ENCODE data around the gene SPTBN5.
A peak's percentile ranks its signal among the peaks of the same experiment; 100 is the strongest.

The SPTBN5 gene

DNA sequence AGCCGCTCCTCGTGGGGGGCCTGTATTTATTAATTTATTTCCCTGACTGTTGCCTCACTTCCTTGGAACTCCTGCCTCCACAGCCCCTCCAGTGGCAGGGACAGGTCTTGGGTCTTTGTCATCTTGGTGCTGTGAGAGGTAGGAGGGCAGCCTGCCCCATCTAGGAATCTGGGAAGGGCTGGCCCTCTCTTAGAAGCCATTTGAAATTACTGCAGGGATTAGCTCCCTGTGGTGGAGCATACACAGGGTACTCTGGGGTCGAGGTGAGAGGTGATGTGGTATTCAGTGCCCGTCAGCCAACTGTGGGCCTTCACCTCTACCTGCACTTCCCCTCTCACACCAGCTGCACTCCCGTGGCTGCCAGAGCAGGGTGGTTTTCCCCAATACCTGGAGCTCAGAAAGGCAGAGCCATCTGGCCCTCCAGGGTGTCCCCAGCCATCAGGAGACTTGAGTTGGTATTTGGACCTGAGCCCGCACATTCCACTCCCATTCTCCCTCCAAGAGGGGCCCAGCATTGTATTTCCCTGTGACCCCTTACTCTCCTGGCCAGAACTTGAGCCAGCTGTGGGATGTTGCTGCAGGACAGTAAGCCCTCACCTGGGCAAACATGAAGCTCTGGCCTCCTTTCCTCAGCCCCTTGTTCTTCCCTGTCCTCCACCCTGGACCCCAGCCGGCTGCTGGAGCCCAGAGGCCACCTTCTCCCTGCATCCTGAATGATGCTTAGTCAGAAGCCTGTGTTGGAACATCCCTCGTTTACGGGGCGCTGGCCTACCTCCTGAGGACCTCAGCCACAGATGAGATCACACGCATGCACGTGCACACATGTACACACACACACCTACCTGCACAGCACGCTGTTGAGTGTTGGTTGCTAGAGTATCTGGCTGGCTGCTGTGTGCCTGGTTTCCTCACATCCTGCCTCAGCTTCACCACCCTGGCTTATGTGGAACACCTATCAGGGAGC, 68.0 kb downstream of the SPTBN5 start:
- DNase-seq (ENCODE audit: low read depth, low spot score): no peak

DNA sequence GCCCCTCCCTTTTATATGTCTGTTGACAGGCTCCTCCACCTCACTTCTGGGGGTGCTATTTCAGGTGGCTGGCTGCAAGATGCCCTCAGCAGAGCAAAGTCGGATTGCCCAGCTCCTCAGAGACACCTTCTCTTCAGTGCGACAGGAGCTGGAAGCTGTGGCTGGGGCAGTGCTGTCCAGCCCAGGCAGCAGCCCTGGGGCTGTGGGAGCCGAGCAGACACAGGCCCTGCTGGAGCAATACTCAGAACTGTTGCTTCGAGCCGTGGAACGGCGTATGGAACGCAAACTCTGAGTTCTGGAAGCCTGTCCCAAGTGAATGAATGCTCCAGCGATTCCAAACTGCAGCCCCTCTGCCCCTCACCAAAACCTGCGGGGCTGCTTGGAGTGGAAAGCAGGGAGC, 68.7 kb downstream of the SPTBN5 start:
- no peak for DNase-seq (ENCODE audit: low read depth, low spot score)

DNA sequence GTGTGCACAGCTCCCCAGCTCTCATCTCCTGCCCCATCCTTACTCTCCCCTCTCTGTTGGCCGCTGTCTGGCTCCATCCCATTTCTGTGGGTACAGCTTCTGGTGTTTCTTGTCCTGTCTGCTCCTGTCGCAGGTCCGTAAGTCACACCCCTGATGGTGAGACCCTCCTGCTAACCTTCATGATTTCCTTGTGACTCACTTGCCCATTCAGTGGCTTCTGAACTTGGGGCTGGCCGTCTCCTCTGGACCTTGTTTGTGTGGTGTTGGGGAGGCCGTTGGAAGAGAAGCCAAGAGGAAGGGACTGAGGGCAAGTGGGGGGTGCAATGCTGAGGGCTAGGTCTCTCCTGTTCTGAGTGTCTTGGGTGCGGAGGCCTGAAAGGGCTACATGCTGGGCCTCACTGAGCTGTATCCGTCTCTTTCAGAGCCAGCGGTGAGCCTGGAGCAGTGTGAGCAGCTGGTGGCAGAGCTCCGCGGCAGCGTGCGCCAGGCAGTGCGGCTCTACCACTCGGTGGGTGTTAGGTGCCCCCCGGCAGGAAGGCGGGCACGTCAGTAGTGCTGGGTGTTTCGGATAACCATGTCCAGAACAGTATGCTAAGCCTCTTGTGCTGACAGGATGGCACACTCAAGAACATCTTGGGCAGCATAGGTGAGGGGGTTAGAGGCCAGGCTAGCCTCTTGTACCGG, 69.6 kb downstream of the SPTBN5 start:
- no peak for DNase-seq (ENCODE audit: low read depth, low spot score)

DNA sequence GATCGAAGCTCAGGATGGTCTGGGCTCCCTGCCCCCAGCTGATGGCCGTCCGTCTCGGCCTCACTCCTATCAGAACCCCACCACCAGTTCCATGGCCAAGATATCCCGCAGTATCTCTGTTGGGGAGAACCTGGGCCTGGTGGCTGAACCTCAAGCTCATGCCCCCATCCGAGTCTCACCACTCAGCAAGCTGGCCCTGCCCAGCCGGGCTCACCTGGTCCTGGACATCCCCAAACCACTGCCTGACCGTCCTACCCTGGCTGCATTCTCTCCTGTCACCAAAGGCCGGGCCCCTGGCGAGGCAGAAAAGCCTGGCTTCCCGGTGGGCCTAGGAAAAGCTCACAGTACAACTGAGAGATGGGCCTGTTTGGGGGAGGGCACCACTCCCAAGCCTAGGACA, 70.4 kb downstream of the SPTBN5 start:
- DNase-seq (ENCODE audit: low read depth, low spot score): no peak

DNA sequence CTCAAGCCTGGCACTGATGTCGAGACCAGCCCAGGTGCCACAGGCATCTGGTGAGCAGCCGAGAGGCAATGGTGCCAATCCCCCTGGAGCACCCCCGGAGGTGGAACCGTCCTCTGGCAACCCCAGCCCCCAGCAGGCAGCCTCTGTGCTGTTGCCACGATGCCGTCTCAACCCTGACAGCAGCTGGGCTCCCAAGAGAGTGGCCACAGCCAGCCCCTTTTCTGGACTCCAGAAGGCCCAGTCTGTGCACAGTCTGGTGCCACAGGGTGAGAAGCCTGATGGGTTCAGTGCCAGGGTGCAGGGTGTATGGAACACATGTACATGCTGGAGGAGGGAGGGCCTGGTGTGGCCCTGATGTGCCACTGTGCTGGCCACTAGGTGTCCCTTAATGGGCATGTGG, 70.9 kb downstream of the SPTBN5 start:
- no peak for DNase-seq (ENCODE audit: low read depth, low spot score)

DNA sequence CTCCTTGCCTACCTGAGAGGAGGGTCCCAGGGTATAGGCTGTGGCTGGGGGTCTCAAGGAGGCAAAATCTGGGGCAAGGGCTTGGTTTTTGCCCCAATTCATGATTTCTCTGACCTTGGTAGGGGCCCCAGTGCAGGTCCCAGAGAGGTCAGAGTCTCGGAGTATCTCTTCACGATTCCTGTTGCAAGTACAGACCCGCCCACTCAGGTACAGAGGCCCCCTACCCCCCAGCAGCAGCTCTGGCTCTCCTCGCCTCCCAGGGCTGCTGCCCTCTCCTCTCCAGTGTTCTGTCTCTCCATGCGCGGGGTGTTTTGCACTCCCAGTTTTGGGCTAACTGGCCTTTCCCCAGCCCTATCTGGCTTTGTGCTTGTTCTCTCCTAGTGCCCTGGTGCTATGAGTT, 71.4 kb downstream of the SPTBN5 start:
- no peak for DNase-seq (ENCODE audit: low read depth, low spot score)

DNA sequence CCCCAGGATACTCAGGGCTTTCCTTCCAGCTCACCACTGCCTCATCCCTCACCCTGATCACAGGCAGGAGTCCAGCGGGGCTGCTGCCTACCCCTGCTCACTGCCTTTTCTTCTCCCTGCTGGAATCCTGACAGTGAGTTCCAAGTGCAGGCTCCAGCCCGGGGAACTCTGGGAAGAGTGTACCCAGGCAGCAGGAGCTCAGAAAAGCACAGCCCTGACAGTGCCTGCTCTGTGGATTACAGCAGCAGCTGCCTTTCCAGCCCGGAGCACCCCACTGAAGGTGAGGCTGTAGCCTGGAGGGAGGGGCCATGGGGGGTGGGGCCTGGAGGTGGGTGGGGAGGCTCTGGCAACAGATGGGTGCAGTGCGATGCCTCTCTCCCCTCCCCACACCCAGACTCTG, 72.0 kb downstream of the SPTBN5 start:
- DNase-seq (ENCODE audit: low read depth, low spot score): no peak

DNA sequence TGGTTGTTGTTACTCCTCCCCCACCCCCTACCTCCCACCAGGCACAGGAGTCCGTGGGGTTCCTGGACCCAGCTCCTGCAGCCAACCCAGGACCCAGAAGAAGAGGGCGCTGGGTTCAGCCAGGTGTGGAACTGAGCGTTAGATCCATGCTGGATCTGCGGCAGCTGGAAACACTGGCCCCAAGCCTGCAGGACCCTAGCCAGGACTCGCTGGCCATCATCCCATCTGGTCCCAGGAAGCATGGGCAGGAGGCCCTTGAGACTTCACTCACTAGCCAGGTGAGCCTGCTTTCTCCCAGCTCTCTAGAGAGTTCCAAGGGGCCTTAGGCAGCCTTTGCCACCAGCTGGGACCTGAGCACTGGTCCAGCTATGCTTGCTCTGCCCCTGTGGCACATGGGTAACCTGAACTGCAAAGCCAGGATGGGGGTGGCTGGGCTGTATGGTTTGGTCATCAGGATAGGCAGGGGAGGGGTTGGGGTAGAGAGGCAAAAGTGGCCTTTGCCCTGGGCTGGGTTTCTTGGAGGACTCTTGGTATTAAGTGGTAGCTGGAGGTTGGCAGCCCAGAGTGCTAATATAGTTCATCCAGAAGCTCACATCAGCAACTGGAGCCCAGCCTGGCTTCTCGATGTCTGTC, 72.9 kb downstream of the SPTBN5 start:
- no peak for DNase-seq (ENCODE audit: low read depth, low spot score)

DNA sequence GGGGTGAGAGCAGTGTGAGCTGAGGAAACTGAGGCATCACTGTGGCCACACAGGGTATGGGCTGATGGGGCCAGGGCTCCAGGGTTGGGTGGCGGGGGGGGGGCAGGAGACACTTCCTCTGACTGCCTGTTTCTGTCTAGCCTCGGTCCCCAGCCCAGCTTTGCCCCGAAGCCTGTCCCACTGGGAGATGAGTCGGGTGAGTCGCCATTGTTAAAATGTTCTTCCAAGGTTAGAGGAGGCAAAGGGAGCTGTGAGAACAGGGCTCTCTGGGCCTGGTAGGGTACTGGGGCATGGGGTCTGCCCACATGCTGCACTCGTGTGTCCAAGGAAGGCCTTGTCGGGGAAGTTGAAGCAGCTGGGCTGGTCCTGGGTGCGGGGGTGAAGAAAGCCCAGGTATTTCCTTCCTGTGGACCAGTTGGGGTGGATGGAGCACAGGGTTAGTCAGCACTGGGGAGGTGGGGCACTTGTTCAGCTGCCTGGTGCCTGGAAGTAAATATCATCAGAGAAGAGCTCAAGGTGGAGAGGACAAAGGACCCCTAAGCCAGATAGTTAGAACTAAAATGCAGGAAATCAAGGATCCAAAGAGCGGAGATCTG, 74.3 kb downstream of the SPTBN5 start:
- DNase-seq (ENCODE audit: low read depth, low spot score): no peak

DNA sequence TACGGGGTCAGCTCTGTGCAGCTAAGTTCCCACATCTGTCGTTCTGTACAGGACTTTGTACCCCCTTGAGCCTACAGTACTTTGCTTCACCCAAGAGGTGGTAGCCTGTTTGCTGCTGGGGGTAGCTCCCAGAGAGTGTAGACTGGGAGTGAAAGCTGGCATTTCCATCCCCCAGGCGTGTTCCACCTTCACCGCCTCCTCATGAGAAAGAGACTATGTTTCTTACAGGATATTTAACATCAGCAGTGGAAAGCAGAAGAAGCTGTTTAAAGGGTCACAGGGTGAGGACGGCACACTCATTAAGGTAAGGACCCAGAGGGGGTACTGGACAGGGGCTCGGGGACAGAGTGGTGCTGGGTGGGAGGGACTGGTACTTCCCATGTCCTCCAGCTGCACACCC, 76.1 kb downstream of the SPTBN5 start:
- no peak for DNase-seq (ENCODE audit: low read depth, low spot score)

DNA sequence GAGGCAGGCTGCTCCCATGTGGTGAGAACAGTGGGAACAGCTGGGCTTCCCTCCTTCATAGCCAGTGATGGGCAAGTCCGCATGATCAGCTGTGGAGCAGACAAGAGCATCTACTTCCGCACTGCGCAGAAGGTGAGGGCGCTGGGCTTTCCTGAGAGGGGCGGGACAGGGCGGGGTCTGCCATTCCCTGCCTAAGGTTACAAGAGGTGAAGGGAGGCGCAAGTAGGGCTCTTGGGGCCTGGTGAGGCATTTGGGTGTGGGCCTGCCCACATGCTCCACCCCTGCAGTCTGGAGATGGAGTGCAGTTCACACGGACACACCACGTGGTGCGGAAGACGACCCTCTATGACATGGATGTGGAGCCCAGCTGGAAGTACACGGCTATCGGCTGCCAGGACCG, 76.5 kb downstream of the SPTBN5 start:
- DNase-seq (ENCODE audit: low read depth, low spot score): no peak

DNA sequence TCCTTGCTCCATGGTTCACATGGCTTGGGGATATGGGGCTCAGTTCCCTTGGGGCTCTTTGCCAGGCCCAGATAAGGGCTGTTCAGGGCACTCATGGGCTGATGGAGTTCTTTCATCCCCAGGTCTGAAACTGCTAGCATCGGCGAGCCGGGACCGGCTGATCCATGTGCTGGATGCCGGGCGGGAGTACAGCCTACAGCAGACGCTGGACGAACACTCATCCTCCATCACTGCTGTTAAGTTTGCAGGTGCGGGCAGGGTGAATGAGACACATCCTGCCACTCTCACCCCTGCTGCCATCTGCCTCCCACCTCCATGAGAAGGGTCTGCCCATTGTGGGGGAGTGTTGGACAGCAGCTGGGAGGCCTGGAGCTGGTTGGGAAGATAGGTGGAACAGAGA, 77.1 kb downstream of the SPTBN5 start:
- DNase-seq (ENCODE audit: low read depth, low spot score): no peak

DNA sequence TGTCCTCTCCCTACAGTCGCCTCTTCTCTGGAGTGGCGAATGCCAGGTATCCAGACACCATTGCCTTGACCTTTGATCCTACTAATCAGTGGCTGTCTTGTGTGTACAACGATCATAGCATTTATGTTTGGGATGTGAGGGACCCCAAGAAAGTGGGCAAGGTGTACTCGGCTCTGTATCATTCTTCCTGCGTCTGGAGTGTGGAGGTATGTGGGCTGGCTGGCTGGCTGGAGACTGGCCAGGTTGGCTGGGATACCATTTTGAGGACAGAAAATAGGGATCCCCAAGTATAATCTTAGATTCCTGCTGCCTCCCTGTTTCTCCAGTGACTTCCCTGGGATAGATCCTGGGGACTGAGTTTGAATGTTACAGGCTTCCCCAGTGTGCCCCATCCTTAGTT, 79.3 kb downstream of the SPTBN5 start:
- no peak for DNase-seq (ENCODE audit: low read depth, low spot score)

DNA sequence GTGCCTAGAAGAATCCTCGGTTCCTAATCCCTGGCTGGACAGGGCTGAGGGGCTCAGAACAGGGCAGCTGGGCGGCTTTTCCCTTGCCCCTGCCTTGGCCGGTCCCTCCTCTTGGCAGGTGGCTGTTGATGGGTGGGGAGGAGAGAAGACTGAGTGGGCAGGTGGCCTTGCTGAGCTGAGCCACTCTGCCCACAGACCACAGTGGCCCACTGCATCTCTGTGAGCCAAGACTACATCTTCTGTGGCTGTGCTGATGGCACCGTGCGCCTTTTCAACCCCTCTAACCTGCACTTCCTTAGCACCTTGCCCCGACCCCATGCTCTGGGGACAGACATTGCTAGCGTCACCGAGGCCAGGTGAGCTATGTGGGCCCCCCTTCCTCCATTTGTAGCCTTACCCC, 80.4 kb downstream of the SPTBN5 start:
- no peak for DNase-seq (ENCODE audit: low read depth, low spot score)

DNA sequence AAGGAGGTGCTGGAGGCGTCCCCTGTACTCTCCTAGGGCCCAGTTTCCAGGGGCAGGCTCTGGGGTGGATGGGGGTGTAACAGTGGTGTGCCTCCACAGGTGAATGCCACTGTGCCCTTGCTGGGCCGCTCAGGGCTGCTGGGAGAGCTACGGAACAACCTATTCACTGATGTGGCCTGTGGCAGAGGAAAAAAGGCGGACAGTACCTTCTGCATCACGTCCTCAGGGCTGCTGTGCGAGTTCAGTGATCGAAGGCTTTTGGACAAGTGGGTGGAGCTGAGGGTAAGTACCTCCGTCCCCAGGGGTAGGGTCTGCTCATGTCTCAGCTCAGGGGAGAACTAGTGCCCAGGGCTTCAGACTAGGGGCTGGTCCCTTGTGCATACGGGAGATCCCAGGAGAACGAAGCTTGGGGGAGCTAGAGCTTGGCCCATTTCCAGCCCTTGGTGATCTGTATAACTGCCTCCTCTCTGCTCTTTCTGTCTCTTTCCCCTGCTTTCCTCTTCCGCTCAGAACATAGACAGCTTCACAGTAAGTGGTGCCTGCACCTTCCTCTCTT, 81.0 kb downstream of the SPTBN5 start:
- no peak for DNase-seq (ENCODE audit: low read depth, low spot score)

DNA sequence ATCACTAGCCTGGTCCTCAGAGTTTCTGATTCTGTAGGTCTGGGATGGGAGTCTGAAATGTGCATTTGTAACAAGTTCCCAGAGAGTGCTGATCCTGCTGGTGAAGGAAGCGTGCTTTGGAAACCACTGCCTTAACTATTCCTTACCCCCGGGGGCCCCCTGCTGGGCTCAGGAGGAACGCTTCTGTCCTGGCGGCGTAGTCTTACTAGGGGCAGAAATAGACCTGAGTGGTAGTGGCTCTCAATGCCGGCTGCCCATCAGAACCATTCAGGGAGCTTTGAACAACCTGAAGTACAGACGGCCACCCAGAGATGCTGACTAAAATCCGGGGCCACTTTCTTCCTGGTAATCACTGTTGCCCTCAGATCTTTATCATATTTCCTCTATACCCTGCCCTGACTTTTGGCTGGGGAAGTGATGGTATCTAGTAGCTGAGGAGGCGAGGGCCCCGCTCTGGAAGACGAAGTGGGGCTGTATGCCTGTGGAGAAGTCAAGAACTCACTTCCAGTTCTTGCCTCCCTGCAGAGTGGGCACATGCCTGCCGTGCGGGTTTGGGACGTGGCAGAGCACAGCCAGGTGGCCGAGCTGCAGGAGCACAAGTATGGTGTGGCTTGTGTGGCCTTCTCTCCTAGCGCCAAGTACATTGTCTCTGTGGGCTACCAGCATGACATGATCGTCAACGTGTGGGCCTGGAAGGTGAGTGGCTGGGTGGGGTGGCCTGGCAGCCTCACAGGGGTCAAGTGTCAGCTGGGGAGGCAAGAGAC, 82.2 kb downstream of the SPTBN5 start:
- DNase-seq (ENCODE audit: low read depth, low spot score): peak; percentile 30

DNA sequence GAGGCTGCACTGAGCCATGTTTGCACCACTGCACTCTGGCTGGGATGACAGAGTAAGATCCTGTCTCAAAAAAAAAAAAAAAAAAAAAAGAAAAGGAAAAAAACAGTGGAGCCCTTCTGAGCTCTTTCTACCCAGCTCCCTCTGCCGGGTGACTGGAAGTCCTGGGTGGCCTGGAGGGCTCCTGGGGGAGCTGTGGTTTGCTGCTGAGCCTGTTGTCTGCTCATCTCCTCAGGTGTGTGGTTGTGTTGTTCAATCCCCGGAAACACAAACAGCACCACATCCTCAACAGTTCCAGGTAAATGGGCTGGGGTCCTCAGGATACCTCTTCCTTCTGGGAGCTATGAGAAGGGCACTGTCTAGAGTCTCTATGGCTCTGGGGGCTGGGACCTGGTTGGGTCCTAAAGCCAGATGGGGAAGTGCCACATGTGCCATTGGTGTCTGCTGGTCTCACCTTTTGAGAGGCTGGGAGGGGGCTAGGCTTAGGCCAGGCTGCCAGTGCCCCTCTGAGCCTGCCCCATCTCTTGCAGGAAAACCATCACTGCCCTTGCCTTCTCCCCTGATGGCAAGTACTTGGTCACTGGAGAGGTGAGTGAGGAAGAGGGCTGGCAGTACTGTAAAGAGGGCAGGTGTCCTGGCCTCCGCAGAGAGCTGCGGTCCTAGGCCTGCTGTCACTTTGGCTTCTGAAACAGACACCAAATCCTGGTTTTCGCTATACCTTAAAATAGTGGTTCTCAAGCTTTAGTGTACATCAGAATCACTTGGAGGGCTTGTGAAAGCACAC, 83.0 kb downstream of the SPTBN5 start:
- DNase-seq (ENCODE audit: low read depth, low spot score): no peak

DNA sequence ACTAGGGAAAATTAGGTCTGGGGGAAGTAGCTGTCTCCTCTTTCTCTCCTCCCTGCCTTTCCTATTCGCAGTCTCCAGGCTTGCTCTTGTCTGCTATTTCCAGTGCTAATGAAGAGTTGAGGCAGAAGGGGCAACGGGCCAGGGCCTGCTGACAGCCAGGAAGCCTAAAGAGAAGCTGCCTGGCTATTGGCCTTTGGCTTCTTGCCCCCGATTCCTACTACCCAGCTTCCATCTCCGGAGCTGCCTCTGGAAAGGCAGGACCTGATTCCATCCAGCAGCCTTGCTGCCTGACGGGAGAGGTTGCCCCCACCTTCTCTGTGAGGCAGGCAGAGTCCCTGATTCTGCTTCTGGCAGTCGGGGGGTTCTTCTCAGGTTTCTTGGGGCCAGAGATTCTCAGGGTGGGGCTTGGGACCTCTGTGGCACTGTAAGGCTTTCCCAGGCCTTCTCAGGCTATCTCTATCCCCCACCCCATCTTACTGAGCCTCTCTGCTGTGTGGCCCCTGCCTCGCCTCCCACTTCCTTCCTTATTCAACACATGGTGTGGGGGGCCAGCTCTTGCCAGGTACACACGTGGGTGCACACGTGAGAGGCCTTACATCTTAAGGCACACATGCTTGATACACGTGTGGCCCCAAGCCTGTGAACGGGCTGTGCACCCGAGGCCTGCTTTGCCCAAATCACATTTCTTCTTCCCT, 84.2 kb downstream of the SPTBN5 start:
- DNase-seq (ENCODE audit: low read depth, low spot score): no peak

DNA sequence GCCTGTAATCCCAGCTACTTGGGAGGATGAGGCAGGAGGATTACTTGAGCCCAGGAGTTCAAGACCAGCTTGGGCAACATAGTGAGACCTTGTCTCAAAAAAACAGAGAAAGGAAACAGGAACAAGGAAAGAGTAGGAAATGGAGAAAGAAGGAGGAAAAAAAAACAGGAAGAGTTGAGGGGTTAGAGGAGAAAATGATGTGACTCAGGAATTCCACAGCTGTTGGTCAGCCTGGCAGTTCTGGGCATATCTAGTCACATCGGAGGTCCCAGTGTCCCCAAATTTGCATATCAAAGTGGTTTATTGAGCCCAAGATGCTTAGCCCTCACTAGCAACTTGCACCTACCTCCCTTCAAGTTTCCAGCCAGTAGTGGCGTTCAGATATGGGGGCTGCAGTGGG, 84.7 kb downstream of the SPTBN5 start:
- no peak for DNase-seq (ENCODE audit: low read depth, low spot score)
